Naive B cell (primary cell): ENCODE measurements around the gene KBTBD4. TPM values are rescaled to one million over a fixed set of nuclear protein-coding genes. Genes with fewer than 3 reads are reported as not detected.
"Not testable (repeated sequence)": the region's sequence is repeated elsewhere in the genome, so short reads cannot be mapped to it uniquely, and the experiment has no call there.

Experiments used
- ATAC-seq, 2 donors: fragments of 150-1000 bp; cut with Tn5 transposase; 2 replicates each; pipeline ENCODE4 v1.10.0; 2021; ENCODE audit warnings: low read depth in 2 of 2, mild to moderate bottlenecking in 2 of 2, moderate library complexity in 2 of 2
- DNase-seq: peaks from one replicate; pipeline ENCODE4 v3.0.0; 2022
- H3K27ac Mint-ChIP-seq, 6 donors: one replicate each; pipeline ENCODE4 v1.8.0; 2020 to 2022; ENCODE audit warnings: mild to moderate bottlenecking in 6 of 6, mixed read lengths in 6 of 6, moderate library complexity in 5 of 6, inconsistent platforms in 2 of 6
- H3K27me3 Mint-ChIP-seq, 3 donors: one replicate each; pipeline ENCODE4 v1.8.0; 2021 to 2022; ENCODE audit warnings: mixed read lengths in 3 of 3, mild to moderate bottlenecking in 1 of 3
- H3K36me3 Mint-ChIP-seq, 2 donors: one replicate each; pipeline ENCODE4 v1.8.0; 2020 to 2022; ENCODE audit warnings: mixed read lengths in 2 of 2, inconsistent platforms in 1 of 2, mild to moderate bottlenecking in 1 of 2
- H3K4me1 Mint-ChIP-seq, 3 donors: one replicate each; pipeline ENCODE4 v1.8.0; 2020 to 2022; ENCODE audit warnings: mixed read lengths in 3 of 3, inconsistent platforms in 1 of 3, mild to moderate bottlenecking in 1 of 3, moderate library complexity in 1 of 3
- H3K4me3 Mint-ChIP-seq, 8 donors: one replicate each; pipeline ENCODE4 v1.8.0; 2020 to 2022; ENCODE audit warnings: mild to moderate bottlenecking in 8 of 8, mixed read lengths in 8 of 8, moderate library complexity in 8 of 8, inconsistent platforms in 2 of 8
- H3K9me3 Mint-ChIP-seq, 7 donors: one replicate each; pipeline ENCODE4 v1.8.0; 2020 to 2022; ENCODE audit warnings: mixed read lengths in 7 of 7, mild to moderate bottlenecking in 5 of 7, inconsistent platforms in 2 of 7, moderate library complexity in 1 of 7
- polyA plus RNA-seq, 6 donors: library from polyadenylated mRNA; unstranded; fragments of 300-500 nt; fragmentation: Illumina TruSeq; gene quantifications; one replicate each; pipeline ENCODE4 v1.2.3, GENCODE V29; 2021; ENCODE audit warnings: low read depth in 6 of 6

KBTBD4 gene
- polyA plus RNA-seq, 6 donors from 2014 or later = 32.5 to 71.8 (median 46.1) TPM

GRCh38 chr11:47541070-47541469 is 37.7 kb downstream of the KBTBD4 start:
- Mint-ChIP-seq H3K27ac (peak overlapping the region in 4 of 6 donors; percentile 20 to 78 (median 28)), H3K9me3 (peaks cover 0 to 1% (median 0%) of the 10 kb centered on the region in 7 donors), H3K4me3 (peak overlapping the region in 2 of 8 donors; percentile 6 to 20), H3K4me1 (peaks cover 25 to 75% (median 59%) of the 10 kb centered on the region in 3 donors), H3K36me3 (peaks cover 0 to 4% of the 10 kb centered on the region in 2 donors), H3K27me3 (no peaks in the 10 kb centered on the region)
- DNase-seq = no peak
- no peak for ATAC-seq

GRCh38 chr11:47539681-47540039 is 39.1 kb downstream of the KBTBD4 start:
- Mint-ChIP-seq H3K4me3 (peak overlapping the region in 1 of 8 donors; percentile 5), H3K27ac (peak overlapping the region in 5 of 6 donors; percentile 6 to 87 (median 60)), H3K27me3 (no peaks in the 10 kb centered on the region), H3K9me3 (peaks cover 0 to 1% (median 0%) of the 10 kb centered on the region in 7 donors), H3K36me3 (peaks cover 0 to 4% of the 10 kb centered on the region in 2 donors), H3K4me1 (peaks cover 30 to 77% (median 63%) of the 10 kb centered on the region in 3 donors)
- ATAC-seq = no peak
- DNase-seq = no peak

DNA sequence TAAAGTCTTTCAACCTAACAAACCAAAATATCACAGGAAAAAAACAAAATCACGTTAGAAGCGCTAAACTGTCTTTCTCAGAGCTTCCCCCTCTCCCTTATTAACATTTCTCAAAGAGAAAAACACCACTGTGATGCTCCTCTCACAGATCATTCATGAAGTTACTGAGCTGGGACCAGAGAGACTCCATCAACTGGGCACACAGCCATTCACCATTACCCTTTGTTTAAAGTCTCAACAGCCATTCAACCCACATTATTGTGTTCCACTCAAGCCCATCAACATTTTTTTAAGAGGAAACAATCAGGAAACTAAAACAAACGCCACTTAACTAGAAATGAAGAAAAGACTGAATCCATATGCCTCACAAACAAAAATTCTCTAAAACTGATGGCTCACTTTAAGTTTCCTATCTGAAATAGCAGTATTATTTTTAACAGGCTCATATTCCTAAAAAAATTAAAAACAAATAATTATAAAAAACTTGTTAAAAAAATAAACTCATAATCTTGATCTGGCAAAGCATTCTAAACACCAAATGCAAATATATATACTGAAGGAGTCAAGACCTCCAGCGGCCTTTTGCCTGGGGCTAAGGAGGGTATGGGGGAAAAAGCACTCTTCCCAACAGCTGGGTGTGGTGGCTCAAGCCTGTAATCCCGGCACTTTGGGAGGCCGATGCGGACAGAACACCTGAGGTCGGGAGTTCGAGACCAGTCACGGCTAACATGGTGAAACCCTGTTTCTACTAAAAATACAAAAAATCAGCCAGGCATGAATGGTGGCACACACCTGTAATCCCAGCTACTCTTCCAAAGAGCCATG is 39.8 kb downstream of the KBTBD4 start:
- H3K27ac Mint-ChIP-seq = peak overlapping the region in 4 of 6 donors; percentile 50 to 71 (median 59)
- ATAC-seq (no peak), DNase-seq (no peak)
- H3K4me3 Mint-ChIP-seq = peak overlapping the region in 3 of 8 donors; percentile 4 to 68 (median 6)
- H3K36me3 Mint-ChIP-seq = peaks cover 0 to 4% of the 10 kb centered on the region in 2 donors
- H3K27me3 Mint-ChIP-seq = no peaks in the 10 kb centered on the region
- peaks cover 26 to 76% (median 55%) of the 10 kb centered on the region in 3 donors for H3K4me1 Mint-ChIP-seq
- H3K9me3 Mint-ChIP-seq = peaks cover 0 to 1% (median 0%) of the 10 kb centered on the region in 7 donors

GRCh38 chr11:47536915-47537314 is 41.9 kb downstream of the KBTBD4 start:
- Mint-ChIP-seq H3K4me3 (no peak overlapping the region), H3K27ac (no peak overlapping the region), H3K9me3 (peaks cover 0 to 1% (median 0%) of the 10 kb centered on the region in 7 donors), H3K4me1 (peaks cover 34 to 75% (median 42%) of the 10 kb centered on the region in 3 donors), H3K27me3 (no peaks in the 10 kb centered on the region), H3K36me3 (peaks cover 0 to 4% of the 10 kb centered on the region in 2 donors)
- DNase-seq = no peak
- ATAC-seq = no peak

DNA sequence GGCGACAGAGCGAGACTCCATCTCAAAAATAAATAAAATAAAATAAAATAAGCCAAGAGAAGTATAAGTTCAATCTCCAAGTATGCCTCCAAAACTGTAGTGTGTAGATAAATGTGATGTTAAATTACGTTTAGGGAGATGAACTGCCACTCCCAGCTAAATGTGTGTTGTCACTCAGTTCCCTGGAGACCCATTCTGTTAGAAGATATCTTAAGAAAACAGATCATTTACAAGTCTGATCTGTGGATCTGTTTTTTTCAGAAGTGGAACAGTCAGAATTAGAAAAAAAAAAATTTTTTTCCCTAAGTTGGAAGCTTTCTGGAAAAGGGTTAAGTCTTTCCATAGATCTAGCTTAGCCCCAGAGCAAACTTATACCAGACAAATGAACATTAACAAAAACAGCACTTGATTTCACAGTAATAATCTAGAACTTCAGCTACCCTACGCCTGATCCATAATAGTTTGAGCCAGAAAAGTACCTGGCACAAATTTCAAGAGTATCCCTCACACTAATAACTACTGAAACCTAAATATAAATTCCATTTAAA is 44.0 kb downstream of the KBTBD4 start:
- ATAC-seq = no peak
- H3K9me3 Mint-ChIP-seq = peaks cover 0 to 1% (median 0%) of the 10 kb centered on the region in 7 donors
- peaks cover 31 to 64% (median 43%) of the 10 kb centered on the region in 3 donors for H3K4me1 Mint-ChIP-seq
- H3K27me3 Mint-ChIP-seq = no peaks in the 10 kb centered on the region
- peaks cover 0 to 4% of the 10 kb centered on the region in 2 donors for H3K36me3 Mint-ChIP-seq
- no peak for DNase-seq
- H3K4me3 Mint-ChIP-seq = peak overlapping the region in 2 of 8 donors; percentile 10 to 44
- H3K27ac Mint-ChIP-seq = peak overlapping the region in 2 of 6 donors; percentile 5 to 34

- no peaks in the 10 kb centered on the region for H3K27me3 Mint-ChIP-seq
- H3K4me3 Mint-ChIP-seq = peak overlapping the region in 1 of 8 donors; percentile 81
- H3K36me3 Mint-ChIP-seq = peaks cover 0 to 2% of the 10 kb centered on the region in 2 donors
- ATAC-seq = no peak
- peak overlapping the region in 1 of 6 donors; percentile 81 for H3K27ac Mint-ChIP-seq
- no peak for DNase-seq
- peaks cover 26 to 58% (median 41%) of the 10 kb centered on the region in 3 donors for H3K4me1 Mint-ChIP-seq
- peaks cover 0 to under 1% (median 0%) of the 10 kb centered on the region in 7 donors for H3K9me3 Mint-ChIP-seq
Measured at GRCh38 chr11:47533690-47534151, 45.0 kb downstream of the KBTBD4 start.

DNA sequence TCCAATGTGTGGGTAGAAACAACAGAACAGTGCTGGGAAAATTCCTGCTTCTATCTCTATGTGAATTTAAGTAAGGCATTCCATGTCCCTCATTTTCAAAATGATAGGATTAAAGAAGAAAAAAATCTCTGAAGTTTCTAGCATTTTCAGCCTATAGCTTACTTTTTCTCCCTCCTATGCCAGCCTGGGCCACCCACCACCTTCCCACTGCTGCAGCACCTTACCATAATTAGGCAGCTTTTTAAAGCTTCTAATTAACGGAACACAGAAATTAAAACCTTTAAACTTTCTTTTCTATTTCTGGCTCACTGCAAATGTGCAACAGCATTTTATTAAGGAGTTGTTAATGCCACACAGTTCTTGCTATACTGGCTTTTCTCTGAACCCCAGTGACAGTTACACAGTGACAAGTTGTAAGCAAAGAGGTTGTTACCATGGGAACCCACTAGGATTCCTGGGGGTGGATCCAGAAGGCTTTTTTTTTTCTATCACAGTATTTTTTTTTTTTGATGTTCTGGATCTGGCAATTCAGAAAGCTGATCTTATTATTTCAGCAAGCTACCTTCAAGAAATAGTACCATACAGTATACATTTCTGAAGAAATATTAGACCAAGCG is 46.1 kb downstream of the KBTBD4 start:
- H3K36me3 Mint-ChIP-seq = no peaks in the 10 kb centered on the region
- peak overlapping the region in 2 of 8 donors; percentile 10 to 41 for H3K4me3 Mint-ChIP-seq
- ATAC-seq = no peak
- peaks cover 23 to 53% (median 34%) of the 10 kb centered on the region in 3 donors for H3K4me1 Mint-ChIP-seq
- DNase-seq = no peak
- H3K27ac Mint-ChIP-seq = peak overlapping the region in 4 of 6 donors; percentile 9 to 62 (median 35)
- no peaks in the 10 kb centered on the region for H3K27me3 Mint-ChIP-seq
- H3K9me3 Mint-ChIP-seq = no peaks in the 10 kb centered on the region

GRCh38 chr11:47531666-47532065 is 47.1 kb downstream of the KBTBD4 start:
- DNase-seq (no peak), ATAC-seq (no peak)
- H3K9me3 Mint-ChIP-seq = no peaks in the 10 kb centered on the region
- peaks cover 23 to 56% (median 34%) of the 10 kb centered on the region in 3 donors for H3K4me1 Mint-ChIP-seq
- H3K27me3 Mint-ChIP-seq = no peaks in the 10 kb centered on the region
- no peaks in the 10 kb centered on the region for H3K36me3 Mint-ChIP-seq
- H3K27ac Mint-ChIP-seq = peak overlapping the region in 1 of 6 donors; percentile 76
- no peak overlapping the region for H3K4me3 Mint-ChIP-seq

DNA sequence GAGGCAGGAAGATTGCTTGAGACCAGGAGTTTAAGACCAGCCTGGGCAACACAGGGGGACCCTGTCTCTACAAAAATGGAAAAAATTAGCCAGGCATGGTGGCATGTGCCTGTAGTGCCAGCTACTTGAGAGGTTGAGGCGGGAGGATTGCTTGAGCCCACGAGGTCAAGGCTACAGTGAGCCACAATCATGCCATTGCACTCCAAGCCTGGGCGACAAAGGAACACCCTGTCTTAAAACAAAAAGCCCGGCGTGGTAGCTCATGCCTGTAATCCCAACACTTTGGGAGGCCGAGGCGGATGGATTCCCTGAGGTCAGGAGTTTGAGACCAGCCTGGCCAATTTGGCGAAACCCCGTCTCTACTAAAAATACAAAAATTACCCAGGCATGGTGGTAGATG is 48.0 kb downstream of the KBTBD4 start:
- not testable (repeated sequence) for H3K9me3 Mint-ChIP-seq, H3K36me3 Mint-ChIP-seq, DNase-seq, H3K4me3 Mint-ChIP-seq, ATAC-seq, H3K27me3 Mint-ChIP-seq
- Mint-ChIP-seq H3K4me1 (peaks cover 27 to 63% (median 33%) of the 10 kb centered on the region in 3 donors), H3K27ac (peak overlapping the region in 5 of 6 donors; percentile 1 to 76 (median 42))

DNA sequence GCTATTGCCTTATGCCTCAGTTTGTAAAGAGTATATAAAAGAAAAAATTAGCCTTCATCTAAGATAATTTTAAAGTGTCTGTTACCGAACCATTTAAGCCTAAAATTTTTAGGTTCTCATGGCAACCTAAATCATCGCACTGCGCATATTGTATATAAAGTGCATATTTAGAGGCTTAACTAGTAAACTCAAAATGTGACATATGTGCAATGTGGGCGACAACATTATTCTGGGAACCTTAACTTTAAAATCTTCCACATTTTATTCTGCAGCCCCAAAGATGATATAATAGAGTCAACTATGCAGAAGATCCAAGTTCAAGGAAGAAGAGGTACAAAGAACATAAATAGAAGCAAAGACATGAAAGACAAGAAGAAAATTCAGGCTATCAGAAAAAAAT is 48.8 kb downstream of the KBTBD4 start:
- Mint-ChIP-seq H3K4me3 (no peak overlapping the region), H3K27ac (peak overlapping the region in 3 of 6 donors; percentile 1 to 76 (median 15))

GRCh38 chr11:47527186-47527585 is 51.6 kb downstream of the KBTBD4 start:
- no peaks in the 10 kb centered on the region for H3K9me3 Mint-ChIP-seq
- H3K4me3 Mint-ChIP-seq = no peak overlapping the region
- ATAC-seq (no peak), DNase-seq (no peak)
- H3K36me3 Mint-ChIP-seq = no peaks in the 10 kb centered on the region
- H3K4me1 Mint-ChIP-seq = peaks cover 32 to 71% (median 52%) of the 10 kb centered on the region in 3 donors
- no peaks in the 10 kb centered on the region for H3K27me3 Mint-ChIP-seq
- H3K27ac Mint-ChIP-seq = peak overlapping the region in 2 of 6 donors; percentile 8 to 89

More for the DNA sequence above, 48.8 kb downstream of the KBTBD4 start:
- Mint-ChIP-seq H3K9me3 (no peaks in the 10 kb centered on the region), H3K27me3 (no peaks in the 10 kb centered on the region), H3K4me1 (peaks cover 30 to 67% (median 34%) of the 10 kb centered on the region in 3 donors), H3K36me3 (no peaks in the 10 kb centered on the region)
- ATAC-seq = no peak
- DNase-seq = no peak

- not testable (repeated sequence) for H3K36me3 Mint-ChIP-seq, H3K9me3 Mint-ChIP-seq, ATAC-seq, DNase-seq, H3K27me3 Mint-ChIP-seq
- Mint-ChIP-seq H3K27ac (peak overlapping the region; percentile 5 to 98 (median 95)), H3K4me3 (peak overlapping the region in 4 of 8 donors; percentile 18 to 47 (median 36)), H3K4me1 (peaks cover 32 to 71% (median 43%) of the 10 kb centered on the region in 3 donors)
Measured at GRCh38 chr11:47526032-47526431, 52.7 kb downstream of the KBTBD4 start.

- peak overlapping the region in 7 of 8 donors; percentile 16 to 64 (median 52) for H3K4me3 Mint-ChIP-seq
- no peaks in the 10 kb centered on the region for H3K36me3 Mint-ChIP-seq
- peaks cover 33 to 74% (median 42%) of the 10 kb centered on the region in 3 donors for H3K4me1 Mint-ChIP-seq
- no peak for DNase-seq
- peak overlapping the region; percentile 34 to 92 (median 88) for H3K27ac Mint-ChIP-seq
- H3K9me3 Mint-ChIP-seq = no peaks in the 10 kb centered on the region
- ATAC-seq = peak; percentile 18 to 29
- H3K27me3 Mint-ChIP-seq = no peaks in the 10 kb centered on the region
Measured at GRCh38 chr11:47524291-47524874, 54.4 kb downstream of the KBTBD4 start.
